ENCODE data around the gene SLC22A1. TPM values are rescaled to one million over a fixed set of nuclear protein-coding genes. Genes with fewer than 3 reads are reported as not detected.

Gene SLC22A1
- total RNA-seq, 1 donor from 2014 or later = 2.0 TPM

DNA sequence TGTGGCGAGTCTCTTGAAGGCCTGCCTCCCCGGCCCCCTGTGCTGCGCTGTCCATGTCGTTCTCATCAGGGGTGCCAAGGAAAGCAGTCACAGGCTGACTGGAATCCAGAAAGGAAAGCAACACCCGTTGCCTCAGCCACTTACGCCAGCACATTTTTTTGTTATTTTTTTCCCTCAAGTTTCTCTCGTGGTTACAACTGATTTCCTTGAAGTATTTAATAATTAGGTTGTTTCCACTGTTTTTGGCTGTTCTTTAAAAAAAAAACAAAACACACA, 17.9 kb upstream of the SLC22A1 start:
- H3K36me3 Mint-ChIP-seq = peaks cover 46% of the 10 kb centered on the region

DNA sequence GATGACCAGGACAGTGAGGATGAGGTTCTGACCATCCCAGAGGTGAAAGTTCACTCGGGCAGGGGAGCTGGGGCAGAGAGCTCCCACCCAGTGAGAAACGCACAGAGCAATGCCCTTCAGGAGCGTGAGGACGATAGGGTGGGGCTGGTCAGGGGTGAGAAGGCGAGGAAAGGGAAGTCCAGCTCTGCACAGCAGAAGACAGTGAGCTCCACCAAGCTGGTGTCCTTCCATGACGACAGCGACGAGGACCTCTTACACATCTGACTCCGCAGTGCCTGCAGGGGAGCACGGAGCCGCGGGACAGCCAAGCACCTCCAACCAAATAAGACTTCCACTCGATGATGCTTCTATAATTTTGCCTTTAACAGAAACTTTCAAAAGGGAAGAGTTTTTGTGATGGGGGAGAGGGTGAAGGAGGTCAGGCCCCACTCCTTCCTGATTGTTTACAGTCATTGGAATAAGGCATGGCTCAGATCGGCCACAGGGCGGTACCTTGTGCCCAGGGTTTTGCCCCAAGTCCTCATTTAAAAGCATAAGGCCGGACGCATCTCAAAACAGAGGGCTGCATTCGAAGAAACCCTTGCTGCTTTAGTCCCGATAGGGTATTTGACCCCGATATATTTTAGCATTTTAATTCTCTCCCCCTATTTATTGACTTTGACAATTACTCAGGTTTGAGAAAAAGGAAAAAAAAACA, 16.6 kb upstream of the SLC22A1 start:
- H3K9me3 Mint-ChIP-seq = no peaks in the 10 kb centered on the region
- no peaks in the 10 kb centered on the region for H3K27me3 Mint-ChIP-seq (ENCODE audit: low read depth)
- DNase-seq (ENCODE audit: low spot score in 2 of 2, unreplicated experiment in 2 of 2) = no peak
- no peaks in the 10 kb centered on the region for H3K4me1 Mint-ChIP-seq
- no peak overlapping the region for H3K27ac Mint-ChIP-seq
- TF ChIP-seq, protein P1, sequence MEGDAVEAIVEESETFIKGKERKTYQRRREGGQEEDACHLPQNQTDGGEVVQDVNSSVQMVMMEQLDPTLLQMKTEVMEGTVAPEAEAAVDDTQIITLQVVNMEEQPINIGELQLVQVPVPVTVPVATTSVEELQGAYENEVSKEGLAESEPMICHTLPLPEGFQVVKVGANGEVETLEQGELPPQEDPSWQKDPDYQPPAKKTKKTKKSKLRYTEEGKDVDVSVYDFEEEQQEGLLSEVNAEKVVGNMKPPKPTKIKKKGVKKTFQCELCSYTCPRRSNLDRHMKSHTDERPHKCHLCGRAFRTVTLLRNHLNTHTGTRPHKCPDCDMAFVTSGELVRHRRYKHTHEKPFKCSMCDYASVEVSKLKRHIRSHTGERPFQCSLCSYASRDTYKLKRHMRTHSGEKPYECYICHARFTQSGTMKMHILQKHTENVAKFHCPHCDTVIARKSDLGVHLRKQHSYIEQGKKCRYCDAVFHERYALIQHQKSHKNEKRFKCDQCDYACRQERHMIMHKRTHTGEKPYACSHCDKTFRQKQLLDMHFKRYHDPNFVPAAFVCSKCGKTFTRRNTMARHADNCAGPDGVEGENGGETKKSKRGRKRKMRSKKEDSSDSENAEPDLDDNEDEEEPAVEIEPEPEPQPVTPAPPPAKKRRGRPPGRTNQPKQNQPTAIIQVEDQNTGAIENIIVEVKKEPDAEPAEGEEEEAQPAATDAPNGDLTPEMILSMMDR (IDR thresholded peaks at IDR 0.05; ENCODE audit: unreplicated experiment) = no peak
- no peak overlapping the region for H3K4me3 Mint-ChIP-seq
- H3K36me3 Mint-ChIP-seq = peaks cover 43% of the 10 kb centered on the region

More for the DNA sequence above, 17.9 kb upstream of the SLC22A1 start:
- Mint-ChIP-seq H3K27me3 (ENCODE audit: low read depth) (no peaks in the 10 kb centered on the region), H3K27ac (no peak overlapping the region), H3K9me3 (no peaks in the 10 kb centered on the region), H3K4me1 (no peaks in the 10 kb centered on the region), H3K4me3 (no peak overlapping the region)
- TF ChIP-seq, protein P1 (IDR thresholded peaks at IDR 0.05; ENCODE audit: unreplicated experiment) = no peak
- no peak for DNase-seq (ENCODE audit: low spot score in 2 of 2, unreplicated experiment in 2 of 2)

DNA sequence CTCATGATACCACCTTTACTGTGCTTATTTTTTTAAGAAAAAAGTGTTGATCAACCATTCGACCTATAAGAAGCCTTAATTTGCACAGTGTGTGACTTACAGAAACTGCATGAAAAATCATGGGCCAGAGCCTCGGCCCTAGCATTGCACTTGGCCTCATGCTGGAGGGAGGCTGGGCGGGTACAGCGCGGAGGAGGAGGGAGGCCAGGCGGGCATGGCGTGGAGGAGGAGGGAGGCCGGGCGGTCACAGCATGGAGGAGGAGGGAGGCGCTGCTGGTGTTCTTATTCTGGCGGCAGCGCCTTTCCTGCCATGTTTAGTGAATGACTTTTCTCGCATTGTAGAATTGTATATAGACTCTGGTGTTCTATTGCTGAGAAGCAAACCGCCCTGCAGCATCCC, 15.6 kb upstream of the SLC22A1 start:
- TF ChIP-seq, protein P1 (IDR thresholded peaks at IDR 0.05; ENCODE audit: unreplicated experiment) = no peak
- Mint-ChIP-seq H3K4me3 (no peak overlapping the region), H3K27ac (no peak overlapping the region), H3K4me1 (no peaks in the 10 kb centered on the region), H3K36me3 (peaks cover 40% of the 10 kb centered on the region), H3K9me3 (no peaks in the 10 kb centered on the region), H3K27me3 (ENCODE audit: low read depth) (no peaks in the 10 kb centered on the region)
- DNase-seq (ENCODE audit: low spot score in 2 of 2, unreplicated experiment in 2 of 2) = no peak

DNA sequence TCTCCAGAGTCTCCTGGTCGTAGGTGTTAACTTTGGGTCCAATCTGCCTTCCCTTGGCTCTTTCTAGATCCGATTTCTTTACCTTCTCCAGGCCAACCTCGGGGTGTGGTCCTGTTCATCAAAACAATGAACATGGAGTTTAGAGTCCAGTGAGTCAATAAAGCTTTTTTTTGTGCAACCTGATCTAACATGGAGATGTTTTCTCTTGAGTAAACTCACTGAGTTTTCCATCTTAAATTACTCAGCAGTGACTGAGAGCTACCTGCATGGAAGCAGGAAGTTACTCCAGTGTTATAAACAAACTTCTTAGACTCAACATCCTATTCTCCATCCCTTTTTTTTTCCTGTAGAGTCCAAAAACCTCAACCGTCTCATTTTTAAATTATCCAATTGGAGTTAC, 14.9 kb upstream of the SLC22A1 start:
- DNase-seq (ENCODE audit: low spot score in 2 of 2, unreplicated experiment in 2 of 2) = no peak
- Mint-ChIP-seq H3K4me3 (no peak overlapping the region), H3K36me3 (peaks cover 38% of the 10 kb centered on the region), H3K9me3 (no peaks in the 10 kb centered on the region), H3K27ac (no peak overlapping the region), H3K27me3 (ENCODE audit: low read depth) (no peaks in the 10 kb centered on the region), H3K4me1 (no peaks in the 10 kb centered on the region)
- TF ChIP-seq, protein P1 (IDR thresholded peaks at IDR 0.05; ENCODE audit: unreplicated experiment) = no peak

DNA sequence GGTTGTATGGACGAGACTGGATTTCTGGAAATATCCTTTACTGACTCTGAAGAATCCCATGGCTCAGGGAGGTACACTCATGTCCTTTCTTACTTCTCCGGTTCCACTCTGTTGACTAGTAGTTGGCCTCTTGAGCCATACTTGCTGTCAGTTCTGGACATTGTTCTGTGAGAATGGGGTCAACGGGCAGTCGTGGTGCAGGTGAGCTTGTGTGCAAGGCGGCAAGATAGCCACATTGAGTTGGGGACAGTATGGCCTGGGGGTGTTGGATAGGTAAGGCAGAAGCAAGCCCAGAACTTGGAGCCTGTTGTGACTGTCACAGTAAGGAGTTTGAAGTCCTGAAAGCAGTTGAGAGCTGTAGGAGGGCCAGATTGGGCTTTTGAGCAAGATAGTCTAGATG, 13.5 kb upstream of the SLC22A1 start:
- no peak overlapping the region for H3K4me3 Mint-ChIP-seq

More for the DNA sequence above, 13.5 kb upstream of the SLC22A1 start:
- Mint-ChIP-seq H3K27me3 (ENCODE audit: low read depth) (no peaks in the 10 kb centered on the region), H3K9me3 (no peaks in the 10 kb centered on the region), H3K4me1 (peaks cover 6% of the 10 kb centered on the region), H3K36me3 (peaks cover 32% of the 10 kb centered on the region), H3K27ac (no peak overlapping the region)
- TF ChIP-seq, protein P1 (IDR thresholded peaks at IDR 0.05; ENCODE audit: unreplicated experiment) = no peak
- DNase-seq (ENCODE audit: low spot score in 2 of 2, unreplicated experiment in 2 of 2) = no peak
